ENCODE data around the gene DPH1. TPM values are rescaled to one million over a fixed set of nuclear protein-coding genes. Genes with fewer than 3 reads are reported as not detected.

Gene DPH1
- total and polyA plus RNA-seq, 8 donors, result 30.7 to 53.3 (median 46.5) TPM

- intact Hi-C loops (cut with DNase I), result no loop called here
- H3K4me3 ChIP-seq, result no peak overlapping the region
- ATAC-seq (no peak), DNase-seq (peak in 1 of 4 donors; percentile 80)
- no peaks in the 10 kb centered on the region for H3K27me3 ChIP-seq
- peaks cover 0 to 43% of the 10 kb centered on the region in 2 donors for H3K36me3 ChIP-seq
- H3K27ac ChIP-seq, result peak overlapping the region in 1 of 2 donors; percentile 28
- no peaks in the 10 kb centered on the region for H3K9me3 ChIP-seq
- TF ChIP-seq CTCF (IDR thresholded peaks at IDR 0.05), result no peak
- peaks cover 24 to 56% of the 10 kb centered on the region in 2 donors for H3K4me1 ChIP-seq
Measured at GRCh38 chr17:2082003-2082781, 52.2 kb downstream of the DPH1 start.

GRCh38 chr17:2083613-2084035 is 53.7 kb downstream of the DPH1 start:
- peaks cover 38 to 71% of the 10 kb centered on the region in 2 donors for H3K4me1 ChIP-seq
- no peaks in the 10 kb centered on the region for H3K9me3 ChIP-seq
- no peak for TF ChIP-seq CTCF (IDR thresholded peaks at IDR 0.05)
- DNase-seq, result peak in 1 of 4 donors; percentile 75
- H3K4me3 ChIP-seq, result no peak overlapping the region
- H3K36me3 ChIP-seq, result peaks cover 0 to 30% of the 10 kb centered on the region in 2 donors
- ATAC-seq, result peak; percentile 75
- no peaks in the 10 kb centered on the region for H3K27me3 ChIP-seq
- intact Hi-C loops (cut with DNase I), result no loop called here
- H3K27ac ChIP-seq, result peak overlapping the region; percentile 82 to 87

- H3K4me3 ChIP-seq, result no peak overlapping the region
- H3K27me3 ChIP-seq, result no peaks in the 10 kb centered on the region
- no peak for DNase-seq
- intact Hi-C loops (cut with DNase I), result no loop called here
- H3K27ac ChIP-seq, result peak overlapping the region; percentile 82 to 87
- H3K36me3 ChIP-seq, result peaks cover 0 to 24% of the 10 kb centered on the region in 2 donors
- TF ChIP-seq CTCF (IDR thresholded peaks at IDR 0.05), result no peak
- peak; percentile 26 for ATAC-seq
- peaks cover 44 to 77% of the 10 kb centered on the region in 2 donors for H3K4me1 ChIP-seq
- H3K9me3 ChIP-seq, result no peaks in the 10 kb centered on the region
Measured at GRCh38 chr17:2084036-2084765, 54.2 kb downstream of the DPH1 start.

- Histone ChIP-seq H3K9me3 (no peaks in the 10 kb centered on the region), H3K4me3 (no peak overlapping the region), H3K27ac (peak overlapping the region; percentile 82 to 87), H3K36me3 (peaks cover 0 to 20% of the 10 kb centered on the region in 2 donors), H3K27me3 (no peaks in the 10 kb centered on the region), H3K4me1 (peaks cover 52 to 85% of the 10 kb centered on the region in 2 donors)
- intact Hi-C loops (cut with DNase I), result no loop called here
- no peak for TF ChIP-seq CTCF (IDR thresholded peaks at IDR 0.05)
- peak; percentile 6 for ATAC-seq
- peak in 1 of 4 donors; percentile 88 for DNase-seq
Measured at GRCh38 chr17:2084766-2085647, 55.1 kb downstream of the DPH1 start.

Measured in left lung (tissue), 10 donors.